SU-DHL-6 (cell line): ENCODE results near the gene SERPINB6.

Experiments used
- EZH2phosphoT487 ChIP-seq: fragments of 200-600 bp; sonication (generic), shearing (Covaris generic); conservative IDR thresholded peaks from 2 replicates; pipeline ENCODE4 v1.6.1; 2018; ENCODE audit warnings: mild to moderate bottlenecking, antibody characterized with exemption, low read length, moderate library complexity, mixed read lengths
- TF ChIP-seq, protein P1 (sequence below): fragments of 200-600 bp; sonication (generic); IDR thresholded peaks from one replicate; pipeline ENCODE4 v1.5.1; 2017; ENCODE audit warnings: antibody characterized with exemption, mild to moderate bottlenecking, low read length, moderate library complexity; ENCODE audit not compliant: insufficient read depth, poor library complexity, severe bottlenecking

- TF ChIP-seq, protein P1, sequence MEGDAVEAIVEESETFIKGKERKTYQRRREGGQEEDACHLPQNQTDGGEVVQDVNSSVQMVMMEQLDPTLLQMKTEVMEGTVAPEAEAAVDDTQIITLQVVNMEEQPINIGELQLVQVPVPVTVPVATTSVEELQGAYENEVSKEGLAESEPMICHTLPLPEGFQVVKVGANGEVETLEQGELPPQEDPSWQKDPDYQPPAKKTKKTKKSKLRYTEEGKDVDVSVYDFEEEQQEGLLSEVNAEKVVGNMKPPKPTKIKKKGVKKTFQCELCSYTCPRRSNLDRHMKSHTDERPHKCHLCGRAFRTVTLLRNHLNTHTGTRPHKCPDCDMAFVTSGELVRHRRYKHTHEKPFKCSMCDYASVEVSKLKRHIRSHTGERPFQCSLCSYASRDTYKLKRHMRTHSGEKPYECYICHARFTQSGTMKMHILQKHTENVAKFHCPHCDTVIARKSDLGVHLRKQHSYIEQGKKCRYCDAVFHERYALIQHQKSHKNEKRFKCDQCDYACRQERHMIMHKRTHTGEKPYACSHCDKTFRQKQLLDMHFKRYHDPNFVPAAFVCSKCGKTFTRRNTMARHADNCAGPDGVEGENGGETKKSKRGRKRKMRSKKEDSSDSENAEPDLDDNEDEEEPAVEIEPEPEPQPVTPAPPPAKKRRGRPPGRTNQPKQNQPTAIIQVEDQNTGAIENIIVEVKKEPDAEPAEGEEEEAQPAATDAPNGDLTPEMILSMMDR, result no peak
- TF ChIP-seq EZH2phosphoT487, result no peak
Measured at GRCh38 chr6:2976060-2976459, 4.7 kb upstream of the SERPINB6 start.
